Endodermal cell (in vitro differentiated cells): ENCODE results near the gene DAPK2. TPM values are rescaled to one million over a fixed set of nuclear protein-coding genes. Genes with fewer than 3 reads are reported as not detected.

Experiments used
- DNase-seq: peaks from one replicate; pipeline ENCODE4 v3.0.0-alpha.2; 2017
- H3K27ac ChIP-seq: 2 replicates; pipeline ENCODE4 v1.5.1; 2013; ENCODE audit warnings: mild to moderate bottlenecking, low read depth, low read length, moderate library complexity
- H3K27me3 ChIP-seq: 2 replicates; pipeline ENCODE4 v1.6.1; 2013; ENCODE audit warnings: mild to moderate bottlenecking, low read length, moderate library complexity; ENCODE audit not compliant: insufficient read depth, control insufficient read depth, poor library complexity, severe bottlenecking
- H3K36me3 ChIP-seq: 2 replicates; pipeline ENCODE4 v1.7.0; 2013; ENCODE audit warnings: mild to moderate bottlenecking, low read length, moderate library complexity; ENCODE audit not compliant: control insufficient read depth, insufficient read depth
- H3K4me1 ChIP-seq: one replicate; pipeline ENCODE4 v1.7.0; 2013; ENCODE audit warnings: low read length; ENCODE audit not compliant: control insufficient read depth, insufficient read depth
- H3K4me3 ChIP-seq: 2 replicates; pipeline ENCODE4 v1.5.1; 2013; ENCODE audit warnings: mild to moderate bottlenecking, low read length, moderate library complexity
- H3K9ac ChIP-seq: 2 replicates; pipeline ENCODE4 v1.6.1; 2013; ENCODE audit warnings: mild to moderate bottlenecking, low read length, moderate library complexity; ENCODE audit not compliant: poor library complexity, severe bottlenecking; ENCODE audit errors: extremely low read depth
- H3K9me3 ChIP-seq: 2 replicates; pipeline ENCODE4 v1.6.1; 2013; ENCODE audit warnings: mild to moderate bottlenecking, low read length, moderate library complexity; ENCODE audit not compliant: control insufficient read depth
- H3K27ac Mint-ChIP-seq: 2 replicates; pipeline ENCODE4 v1.8.0; 2020; ENCODE audit warnings: mixed read lengths
- H3K27me3 Mint-ChIP-seq: 2 replicates; pipeline ENCODE4 v1.8.0; 2021; ENCODE audit warnings: mild to moderate bottlenecking, mixed read lengths; ENCODE audit not compliant: insufficient read depth
- H3K36me3 Mint-ChIP-seq: 2 replicates; pipeline ENCODE4 v1.8.0; 2020; ENCODE audit warnings: low read depth, mixed read lengths
- H3K4me1 Mint-ChIP-seq: 2 replicates; pipeline ENCODE4 v1.8.0; 2020; ENCODE audit warnings: mixed read lengths
- H3K4me3 Mint-ChIP-seq: 2 replicates; pipeline ENCODE4 v1.8.0; 2020; ENCODE audit warnings: mild to moderate bottlenecking, moderate library complexity, mixed read lengths
- H3K9me3 Mint-ChIP-seq: 2 replicates; pipeline ENCODE4 v1.8.0; 2020; ENCODE audit warnings: mild to moderate bottlenecking, mixed read lengths
- CTCF ChIP-seq: fragments of 200-600 bp; sonication (generic); conservative IDR thresholded peaks from 2 replicates; pipeline ENCODE4 v1.5.0; 2021; ENCODE audit warnings: antibody characterized with exemption, mild to moderate bottlenecking
- WGBS, 2 experiments: methylation state at CpG; one replicate each; pipeline versions ENCODE4 v1.1.5 to v1.1.7; 2013; ENCODE audit warnings: missing lambda C conversion rate in 2 of 2, mixed read lengths in 1 of 2; ENCODE audit not compliant: insufficient coverage in 1 of 2, insufficient read length in 1 of 2; 5-methylcytosine and 5-hydroxymethylcytosine counted together
- total RNA-seq, 2 donors: library from RNA; stranded (reverse); fragmentation: NEBNext Ultra II Directional in 1 of 2; extraction: Animal tissue kit (Norgen Biotek cat#: 25700) in 1 of 2; gene quantifications; 2 replicates in 1 of 2; 3 replicates in 1 of 2; pipeline ENCODE4 v1.2.1, GENCODE V29; 2021

Gene DAPK2
- total RNA-seq, 2 donors from 2014 or later, result 2.4 to 2.6 TPM

GRCh38 chr15:64029633-64030032 lies 16.7 kb downstream of the DAPK2 start:
- no peaks in the 10 kb centered on the region for H3K36me3 Mint-ChIP-seq
- no peak for DNase-seq
- H3K9me3 Mint-ChIP-seq, result no peaks in the 10 kb centered on the region
- H3K4me3 ChIP-seq, result no peak overlapping the region
- no peaks in the 10 kb centered on the region for H3K4me1 ChIP-seq
- no peaks in the 10 kb centered on the region for H3K36me3 ChIP-seq
- H3K27me3 Mint-ChIP-seq, result no peaks in the 10 kb centered on the region
- no peak overlapping the region for H3K4me3 Mint-ChIP-seq
- peaks cover 10% of the 10 kb centered on the region for H3K4me1 Mint-ChIP-seq
- no peaks in the 10 kb centered on the region for H3K9me3 ChIP-seq
- H3K27ac ChIP-seq, result no peak overlapping the region
- no peaks in the 10 kb centered on the region for H3K27me3 ChIP-seq
- no peak overlapping the region for H3K27ac Mint-ChIP-seq
- WGBS, 2 experiments, result 88 to 100% methylated on average over 2 to 4 of the region's 4 CpGs
- TF ChIP-seq CTCF, result no peak
- no peak overlapping the region for H3K9ac ChIP-seq

GRCh38 chr15:64029110-64029509 lies 17.2 kb downstream of the DAPK2 start:
- no peaks in the 10 kb centered on the region for H3K36me3 Mint-ChIP-seq
- TF ChIP-seq CTCF, result no peak
- Histone ChIP-seq H3K27me3 (no peaks in the 10 kb centered on the region), H3K4me3 (no peak overlapping the region), H3K9ac (no peak overlapping the region), H3K27ac (no peak overlapping the region), H3K9me3 (no peaks in the 10 kb centered on the region), H3K36me3 (no peaks in the 10 kb centered on the region), H3K4me1 (no peaks in the 10 kb centered on the region)
- peak overlapping the region; percentile 10 for H3K27ac Mint-ChIP-seq
- H3K4me3 Mint-ChIP-seq, result no peak overlapping the region
- no peaks in the 10 kb centered on the region for H3K9me3 Mint-ChIP-seq
- no peaks in the 10 kb centered on the region for H3K27me3 Mint-ChIP-seq
- DNase-seq, result no peak
- peaks cover 6% of the 10 kb centered on the region for H3K4me1 Mint-ChIP-seq
- 69% methylated on average over 8 of the region's 8 CpGs for WGBS, 2 experiments

GRCh38 chr15:64026591-64026990 lies 19.7 kb downstream of the DAPK2 start:
- DNase-seq, result no peak
- Mint-ChIP-seq H3K4me1 (peaks cover 6% of the 10 kb centered on the region), H3K27me3 (no peaks in the 10 kb centered on the region), H3K9me3 (no peaks in the 10 kb centered on the region), H3K27ac (no peak overlapping the region), H3K36me3 (no peaks in the 10 kb centered on the region), H3K4me3 (no peak overlapping the region)
- Histone ChIP-seq H3K36me3 (no peaks in the 10 kb centered on the region), H3K27me3 (no peaks in the 10 kb centered on the region), H3K4me1 (no peaks in the 10 kb centered on the region), H3K4me3 (no peak overlapping the region), H3K9ac (no peak overlapping the region), H3K9me3 (no peaks in the 10 kb centered on the region), H3K27ac (no peak overlapping the region)
- 96 to 97% methylated on average over 4 of the region's 4 CpGs for WGBS, 2 experiments
- no peak for TF ChIP-seq CTCF
